ENCODE data around the gene DEFB110. TPM values are rescaled to one million over a fixed set of nuclear protein-coding genes. Genes with fewer than 3 reads are reported as not detected.

The DEFB110 gene
- total and polyA plus RNA-seq, 12 donors = not detected

DNA sequence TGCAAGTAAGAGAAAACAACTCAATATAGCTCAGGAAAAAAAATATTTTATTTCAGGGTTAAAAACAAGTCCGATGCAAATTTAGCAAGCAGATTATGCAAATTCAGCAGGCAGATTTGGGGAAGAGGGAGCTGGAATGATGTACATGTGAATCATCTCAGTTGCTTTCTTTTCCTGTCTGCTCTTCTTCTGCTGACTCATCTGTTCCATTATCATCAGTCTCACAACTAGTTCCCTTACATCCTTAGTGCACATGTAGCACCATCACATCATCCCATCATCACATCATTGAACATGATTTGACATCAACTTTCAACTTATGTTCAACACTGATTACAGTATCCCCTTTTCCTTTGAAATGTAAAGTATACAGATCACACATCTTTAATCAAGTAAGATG, 40.9 kb downstream of the DEFB110 start:
- 49 to 65% (median 55%) methylated on average over 1 of the region's 1 CpG for WGBS, 4 donors
- Histone ChIP-seq H3K36me3 (replicated peaks in 1 of 2) (no peaks in the 10 kb centered on the region), H3K27me3 (no peaks in the 10 kb centered on the region), H3K4me1 (replicated peaks in 1 of 2) (no peaks in the 10 kb centered on the region), H3K27ac (no peak overlapping the region), H3K4me3 (no peak overlapping the region), H3K9me3 (replicated peaks in 1 of 3) (no peaks in the 10 kb centered on the region)
- intact Hi-C loops (cut with DNase I) = no loop called here
- peak in 1 of 7 donors; percentile 9 for DNase-seq
- TF ChIP-seq POLR2A (IDR thresholded peaks at IDR 0.05) (no peak), CTCF (IDR thresholded peaks at IDR 0.05) (no peak)

DNA sequence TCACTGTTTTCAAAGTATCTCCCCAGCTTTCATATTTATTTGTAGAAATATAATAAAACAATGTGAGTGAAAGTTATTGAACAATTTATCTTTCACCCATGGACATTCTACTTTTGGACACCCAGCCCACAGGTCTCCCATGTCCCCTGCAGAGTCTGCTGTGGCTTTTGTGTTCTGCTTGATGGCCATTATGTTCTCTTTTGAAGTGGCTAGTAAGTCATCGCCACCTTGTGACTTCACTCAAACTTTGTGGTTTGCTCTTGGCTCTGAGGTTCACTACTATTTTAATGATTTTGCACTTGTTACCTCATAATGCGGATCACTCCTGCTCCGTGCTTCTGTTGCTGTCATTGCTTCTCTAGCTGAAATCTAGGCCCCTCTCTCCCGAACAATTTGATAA, 42.2 kb downstream of the DEFB110 start:
- WGBS, 4 donors = 89 to 93% (median 90%) methylated on average over 4 of the region's 4 CpGs
- DNase-seq = no peak
- Histone ChIP-seq H3K4me3 (no peak overlapping the region), H3K9me3 (replicated peaks in 1 of 3) (no peaks in the 10 kb centered on the region), H3K27me3 (no peaks in the 10 kb centered on the region), H3K27ac (no peak overlapping the region), H3K36me3 (replicated peaks in 1 of 2) (no peaks in the 10 kb centered on the region), H3K4me1 (replicated peaks in 1 of 2) (no peaks in the 10 kb centered on the region)
- TF ChIP-seq POLR2A (IDR thresholded peaks at IDR 0.05) = no peak
- no peak for TF ChIP-seq CTCF (IDR thresholded peaks at IDR 0.05)
- intact Hi-C loops (cut with DNase I) = no loop called here

DNA sequence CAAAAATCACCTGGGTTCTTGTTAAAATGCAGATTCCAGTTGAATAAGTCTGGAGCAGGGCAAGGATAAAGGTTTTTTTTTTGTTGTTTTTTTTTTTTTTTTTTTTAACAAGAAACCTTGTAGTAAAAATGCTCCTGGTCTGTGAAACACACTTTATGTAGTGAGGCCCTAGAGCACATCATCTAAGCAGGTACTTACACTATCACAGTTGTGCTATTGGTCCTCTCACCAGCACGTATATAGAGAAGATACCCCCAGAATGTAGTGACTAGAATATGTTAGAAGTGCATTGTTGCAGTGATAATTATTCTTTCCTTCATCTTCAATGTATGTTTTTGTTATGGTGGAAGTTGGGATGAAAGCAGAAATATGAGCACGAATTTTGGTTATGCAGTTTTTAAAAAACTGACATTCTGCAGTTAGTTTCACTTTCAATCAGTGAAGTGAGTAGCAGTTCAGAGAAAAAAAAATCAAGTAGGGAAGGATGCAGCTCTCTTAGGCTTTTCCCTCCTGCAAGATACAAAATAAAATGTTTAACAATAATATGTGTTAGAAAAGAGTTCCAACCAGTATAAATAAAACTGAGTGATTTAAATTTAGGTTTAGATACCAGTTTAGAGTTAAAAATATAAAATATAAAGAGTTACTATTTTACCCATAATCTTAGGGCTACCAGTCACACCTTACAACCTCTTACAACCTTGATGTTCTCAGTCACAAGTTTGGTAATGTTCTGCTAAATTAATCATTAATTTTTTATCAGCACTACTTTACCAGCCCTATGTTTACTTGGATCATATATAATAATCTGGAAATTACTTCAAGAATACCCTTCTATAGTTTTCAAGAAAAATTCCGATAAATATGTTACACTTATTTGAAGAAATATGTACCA, 43.2 kb downstream of the DEFB110 start:
- Histone ChIP-seq H3K4me3 (peak overlapping the region in 1 of 4 donors; percentile 36), H3K27ac (no peak overlapping the region), H3K9me3 (replicated peaks in 1 of 3) (no peaks in the 10 kb centered on the region), H3K4me1 (replicated peaks in 1 of 2) (no peaks in the 10 kb centered on the region), H3K36me3 (replicated peaks in 1 of 2) (no peaks in the 10 kb centered on the region), H3K27me3 (no peaks in the 10 kb centered on the region)
- WGBS, 4 donors = 37 to 45% (median 42%) methylated on average over 3 of the region's 3 CpGs
- no peak for TF ChIP-seq POLR2A (IDR thresholded peaks at IDR 0.05)
- TF ChIP-seq CTCF (IDR thresholded peaks at IDR 0.05) = no peak
- DNase-seq = no peak
- intact Hi-C loops (cut with DNase I) = no loop called here

GRCh38 chr6:49969605-49970004, 52.2 kb downstream of the DEFB110 start, which contains the start of gene DEFB113:
Gene DEFB113 (minus strand): TSS chr6:49969625. CDS start chr6:49969625, 0 bp downstream.
- no peak within 1 kb of the TSS for H3K27ac ChIP-seq
- TF ChIP-seq CTCF (IDR thresholded peaks at IDR 0.05) = no peak
- H3K27me3 ChIP-seq = no peaks in the 10 kb centered on the region
- intact Hi-C loops (cut with DNase I) = no loop called here
- no peak for DNase-seq
- no peaks in the 10 kb centered on the region for H3K36me3 ChIP-seq (replicated peaks in 1 of 2)
- no peaks in the 10 kb centered on the region for H3K9me3 ChIP-seq (replicated peaks in 1 of 3)
- no peaks in the 10 kb centered on the region for H3K4me1 ChIP-seq (replicated peaks in 1 of 2)
- 58 to 69% (median 60%) methylated on average over 2 of the region's 2 CpGs for WGBS, 4 donors
- no peak within 1 kb of the TSS for H3K4me3 ChIP-seq

Other genes starting within 250 kb of the DEFB110 start
- not detected for gene PGK2, start 234.7 kb downstream of the DEFB110 start, total RNA-seq
- gene PGK2, start 234.7 kb downstream of the DEFB110 start, polyA plus RNA-seq = not detected
- not detected for gene CRISP1, start 155.5 kb downstream of the DEFB110 start, total RNA-seq
- gene CRISP1, start 155.5 kb downstream of the DEFB110 start, polyA plus RNA-seq = not detected
- gene DEFB114, start 57.8 kb downstream of the DEFB110 start, total RNA-seq = not detected
- not detected for gene DEFB114, start 57.8 kb downstream of the DEFB110 start, polyA plus RNA-seq
- not detected for gene DEFB113, start 52.4 kb downstream of the DEFB110 start, total RNA-seq
- not detected for gene DEFB113, start 52.4 kb downstream of the DEFB110 start, polyA plus RNA-seq
- gene DEFB112, start 27.9 kb upstream of the DEFB110 start, total RNA-seq = not detected
- gene DEFB112, start 27.9 kb upstream of the DEFB110 start, polyA plus RNA-seq = not detected

Measured in adrenal gland (tissue), 12 donors.